GM06990 (cell line): ENCODE measurements around the gene SEPTIN6.

Source experiments
- DNase-seq: peaks from one replicate; pipeline ENCODE4 v3.0.0-alpha.2; 2011; ENCODE audit not compliant: insufficient read length; ENCODE audit errors: extremely low read depth
- H3K27me3 ChIP-seq: replicated peaks from 2 replicates; pipeline ENCODE4 v1.6.0; 2011; ENCODE audit warnings: low read length; ENCODE audit not compliant: control insufficient read depth, insufficient read depth
- H3K36me3 ChIP-seq: 2 replicates; pipeline ENCODE4 v1.5.1; 2011; ENCODE audit warnings: low read length; ENCODE audit not compliant: control insufficient read depth, insufficient read depth
- H3K4me3 ChIP-seq: replicated peaks from 2 replicates; pipeline ENCODE4 v1.5.1; 2011; ENCODE audit warnings: low read depth, mild to moderate bottlenecking, control low read depth, low read length
- TF ChIP-seq, protein P1 (sequence below): IDR thresholded peaks from 2 replicates; pipeline ENCODE4 v1.5.1; 2011; ENCODE audit warnings: low read length, control low read depth, mild to moderate bottlenecking, inconsistent platforms; ENCODE audit not compliant: insufficient read depth, poor library complexity, severe bottlenecking

SEPTIN6 gene

GRCh38 chrX:119695535-119696050 is 2.6 kb upstream of the SEPTIN6 start:
- TF ChIP-seq, protein P1, sequence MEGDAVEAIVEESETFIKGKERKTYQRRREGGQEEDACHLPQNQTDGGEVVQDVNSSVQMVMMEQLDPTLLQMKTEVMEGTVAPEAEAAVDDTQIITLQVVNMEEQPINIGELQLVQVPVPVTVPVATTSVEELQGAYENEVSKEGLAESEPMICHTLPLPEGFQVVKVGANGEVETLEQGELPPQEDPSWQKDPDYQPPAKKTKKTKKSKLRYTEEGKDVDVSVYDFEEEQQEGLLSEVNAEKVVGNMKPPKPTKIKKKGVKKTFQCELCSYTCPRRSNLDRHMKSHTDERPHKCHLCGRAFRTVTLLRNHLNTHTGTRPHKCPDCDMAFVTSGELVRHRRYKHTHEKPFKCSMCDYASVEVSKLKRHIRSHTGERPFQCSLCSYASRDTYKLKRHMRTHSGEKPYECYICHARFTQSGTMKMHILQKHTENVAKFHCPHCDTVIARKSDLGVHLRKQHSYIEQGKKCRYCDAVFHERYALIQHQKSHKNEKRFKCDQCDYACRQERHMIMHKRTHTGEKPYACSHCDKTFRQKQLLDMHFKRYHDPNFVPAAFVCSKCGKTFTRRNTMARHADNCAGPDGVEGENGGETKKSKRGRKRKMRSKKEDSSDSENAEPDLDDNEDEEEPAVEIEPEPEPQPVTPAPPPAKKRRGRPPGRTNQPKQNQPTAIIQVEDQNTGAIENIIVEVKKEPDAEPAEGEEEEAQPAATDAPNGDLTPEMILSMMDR, result no peak
- H3K27me3 ChIP-seq, result no peaks in the 10 kb centered on the region
- H3K4me3 ChIP-seq, result no peak overlapping the region
- peak; percentile 58 for DNase-seq
- no peaks in the 10 kb centered on the region for H3K36me3 ChIP-seq

- DNase-seq, result peak; percentile 58
- peak overlapping the region; percentile 3; the same call in 1 of the 2 replicates for H3K4me3 ChIP-seq
- no peaks in the 10 kb centered on the region for H3K36me3 ChIP-seq
- H3K27me3 ChIP-seq, result no peaks in the 10 kb centered on the region
- TF ChIP-seq, protein P1, result no peak
Measured at GRCh38 chrX:119694601-119695534, 1.9 kb upstream of the SEPTIN6 start.

- TF ChIP-seq, protein P1, result no peak
- Histone ChIP-seq H3K27me3 (no peaks in the 10 kb centered on the region), H3K4me3 (peak overlapping the region; percentile 80), H3K36me3 (no peaks in the 10 kb centered on the region; the same call in 1 of the 2 replicates)
- no peak for DNase-seq
Measured at GRCh38 chrX:119693996-119694451, 1.1 kb upstream of the SEPTIN6 start.

GRCh38 chrX:119692191-119693039 is 553 bp downstream of the SEPTIN6 start:
- peak; percentile 74 for DNase-seq
- no peaks in the 10 kb centered on the region; the same call in 1 of the 2 replicates for H3K36me3 ChIP-seq
- H3K4me3 ChIP-seq, result peak overlapping the region; percentile 80
- TF ChIP-seq, protein P1, result peak; percentile 23
- no peaks in the 10 kb centered on the region for H3K27me3 ChIP-seq

DNA sequence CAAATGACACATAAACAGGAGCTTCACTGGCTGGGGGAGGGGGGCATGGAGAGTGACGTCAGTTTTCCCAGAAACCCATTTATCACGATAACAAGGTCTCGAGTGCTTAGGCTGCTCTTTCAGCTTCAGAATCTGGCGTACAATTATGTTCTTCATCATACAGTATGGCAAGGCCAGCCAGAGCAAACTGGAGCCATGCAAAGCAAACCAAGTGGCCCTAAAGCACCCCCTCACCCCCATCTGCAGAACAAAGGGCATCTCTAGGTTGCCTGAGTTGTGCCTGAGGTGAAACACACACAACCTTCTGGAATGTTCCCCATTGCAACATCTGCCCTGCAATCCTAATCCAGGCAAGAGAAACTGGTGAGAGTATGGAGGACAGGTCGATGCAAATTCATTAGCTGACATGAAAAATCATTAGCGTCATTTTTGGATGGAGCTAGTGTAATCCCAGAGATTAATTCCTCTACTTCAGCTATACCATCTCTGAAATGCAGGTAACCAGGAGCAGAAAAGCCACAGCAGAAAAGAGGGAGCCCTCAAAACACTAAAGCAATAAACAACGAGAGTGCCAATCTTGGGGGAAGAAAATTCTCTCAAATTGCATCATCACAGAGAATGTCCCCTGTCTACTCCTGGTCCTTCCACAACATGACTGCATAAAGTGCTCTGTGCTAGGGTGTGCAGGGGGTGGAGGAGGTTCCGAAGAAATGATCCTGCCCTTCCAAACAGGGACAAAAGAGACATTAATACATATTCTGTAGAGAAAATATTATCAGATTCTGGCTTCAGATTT is 1.8 kb downstream of the SEPTIN6 start:
- DNase-seq, result no peak
- Histone ChIP-seq H3K4me3 (peak overlapping the region; percentile 80), H3K36me3 (no peaks in the 10 kb centered on the region; the same call in 1 of the 2 replicates), H3K27me3 (no peaks in the 10 kb centered on the region)
- TF ChIP-seq, protein P1, result no peak
